H1 (cell line): ENCODE results near the gene CEP70. TPM values are rescaled to one million over a fixed set of nuclear protein-coding genes. Genes with fewer than 3 reads are reported as not detected.

Source experiments
- CTCF ChIA-PET: fragments of 300-600 bp; sonication (Branson Sonifier 250); formaldehyde crosslinking; loops from one replicate; lab custom pipeline; 2021; ENCODE audit not compliant: partially characterized antibody; lab: Charles Lee
- POLR2A ChIA-PET: fragments of 300-600 bp; sonication (Branson Sonifier 250); formaldehyde crosslinking; loops from one replicate; lab custom pipeline; 2021; ENCODE audit warnings: inconsistent platforms; ENCODE audit not compliant: partially characterized antibody; lab: Charles Lee
- DNase-seq, 2 experiments: peaks; one replicate each; pipeline versions ENCODE4 v3.0.0 to v3.0.0-alpha.2; 2010 to 2022; ENCODE audit warnings: low spot score in 2 of 2, low read depth in 1 of 2, mixed read lengths in 1 of 2
- FAIRE-seq: peaks from 2 replicates; lab custom pipeline; 2011; peaks lifted over from hg19 to GRCh38; lab: Jason Lieb, UNC
- H2AFZ ChIP-seq: 2 replicates; pipeline ENCODE4 v1.8.1; 2012; ENCODE audit warnings: low read length, inconsistent platforms
- H2AK5ac ChIP-seq: 2 replicates; pipeline ENCODE4 v1.6.1; 2013; ENCODE audit warnings: low read depth, low read length
- H2BK120ac ChIP-seq: replicated peaks from 2 replicates; pipeline ENCODE3; 2013; ENCODE audit warnings: low read depth, low read length, inconsistent platforms
- H2BK12ac ChIP-seq: 2 replicates; pipeline ENCODE4 v1.6.1; 2013; ENCODE audit warnings: low read depth, low read length
- H2BK15ac ChIP-seq: 2 replicates; pipeline ENCODE4 v1.6.1; 2013; ENCODE audit warnings: low read length
- H2BK20ac ChIP-seq: 2 replicates; pipeline ENCODE4 v1.6.1; 2013; ENCODE audit warnings: low read length
- H2BK5ac ChIP-seq: 2 replicates; pipeline ENCODE4 v1.6.1; 2013; ENCODE audit warnings: low read depth, low read length
- H3K14ac ChIP-seq: 2 replicates; pipeline ENCODE4 v1.6.1; 2013; ENCODE audit warnings: inconsistent platforms; ENCODE audit not compliant: insufficient read length
- H3K18ac ChIP-seq: 2 replicates; pipeline ENCODE4 v1.6.1; 2013; ENCODE audit warnings: low read length; ENCODE audit errors: extremely low read depth
- H3K23ac ChIP-seq: 2 replicates; pipeline ENCODE4 v1.6.1; 2013; ENCODE audit warnings: inconsistent platforms; ENCODE audit not compliant: insufficient read length
- H3K23me2 ChIP-seq: 2 replicates; pipeline ENCODE4 v1.6.1; 2013; ENCODE audit warnings: low read depth, low read length
- H3K27ac ChIP-seq: 2 replicates; pipeline ENCODE4 v1.6.1; 2011; ENCODE audit warnings: low read depth, low read length, inconsistent platforms
- H3K27me3 ChIP-seq, 4 experiments: replicated peaks in 1 of 4; 1 replicate in 1 of 4; 2 replicates in 3 of 4; pipeline versions ENCODE4 v1.6.1 to v1.8.1; 2011 to 2013; ENCODE audit warnings: low read length in 3 of 4, mild to moderate bottlenecking in 3 of 4, inconsistent platforms in 2 of 4, mixed read lengths in 2 of 4, moderate library complexity in 1 of 4; ENCODE audit not compliant: control insufficient read depth in 3 of 4, insufficient read depth in 3 of 4; ENCODE audit errors: extremely low read depth in 1 of 4
- H3K36me3 ChIP-seq, 4 experiments: 2 replicates each; pipeline versions ENCODE4 v1.6.1 to v1.8.1; 2011 to 2013; ENCODE audit warnings: mild to moderate bottlenecking in 4 of 4, low read length in 3 of 4, moderate library complexity in 2 of 4, control low read depth in 1 of 4, inconsistent platforms in 1 of 4; ENCODE audit not compliant: insufficient read depth in 4 of 4, control insufficient read depth in 2 of 4
- H3K4ac ChIP-seq: replicated peaks from 2 replicates; pipeline ENCODE3; 2013; ENCODE audit warnings: low read length, low read depth, mixed read lengths, inconsistent platforms; ENCODE audit not compliant: insufficient read length
- H3K4me1 ChIP-seq, 4 experiments: replicated peaks in 1 of 4; 1 replicate in 1 of 4; 2 replicates in 3 of 4; pipeline versions ENCODE4 v1.6.1 to v1.8.1; 2011 to 2013; ENCODE audit warnings: low read length in 3 of 4, inconsistent platforms in 2 of 4, mixed read lengths in 1 of 4; ENCODE audit not compliant: insufficient read depth in 4 of 4, control insufficient read depth in 3 of 4
- H3K4me2 ChIP-seq, 2 experiments: 2 replicates each; pipeline versions ENCODE4 v1.6.1 to v1.8.1; 2011 to 2013; ENCODE audit warnings: low read depth in 2 of 2, low read length in 2 of 2, control low read depth in 1 of 2, inconsistent platforms in 1 of 2, mild to moderate bottlenecking in 1 of 2; ENCODE audit not compliant: insufficient read depth in 1 of 2
- H3K4me3 ChIP-seq, 4 experiments: fragments of 200-600, 300-600 bp in 1 of 4; sonication (generic), shearing (Covaris generic), sonication (Bioruptor Twin) in 1 of 4; 2 replicates each; pipeline versions ENCODE4 v1.5.1 to v1.8.1; 2011 to 2016; ENCODE audit warnings: low read length in 4 of 4, low read depth in 3 of 4, control low read depth in 2 of 4, inconsistent platforms in 2 of 4, mild to moderate bottlenecking in 2 of 4, mixed read lengths in 1 of 4, moderate library complexity in 1 of 4; ENCODE audit not compliant: insufficient read depth in 2 of 4; ENCODE audit errors: extremely low read depth in 1 of 4
- H3K56ac ChIP-seq: replicated peaks from 2 replicates; pipeline ENCODE3; 2013; ENCODE audit warnings: low read depth, mild to moderate bottlenecking, mixed read lengths, low read length, inconsistent platforms; ENCODE audit not compliant: insufficient read length
- H3K79me1 ChIP-seq: 2 replicates; pipeline ENCODE4 v1.6.1; 2013; ENCODE audit warnings: low read depth, low read length, control low read depth
- H3K79me2 ChIP-seq, 2 experiments: 2 replicates each; pipeline versions ENCODE4 v1.6.1 to v1.8.1; 2012 to 2013; ENCODE audit warnings: low read length in 2 of 2, mild to moderate bottlenecking in 2 of 2, inconsistent platforms in 1 of 2; ENCODE audit not compliant: insufficient read depth in 2 of 2, control insufficient read depth in 1 of 2
- H3K9ac ChIP-seq, 4 experiments: replicated peaks in 1 of 4; 1 replicate in 1 of 4; 2 replicates in 3 of 4; pipeline versions ENCODE4 v1.6.1 to v1.8.1; 2011 to 2013; ENCODE audit warnings: low read depth in 3 of 4, low read length in 3 of 4, control low read depth in 2 of 4, mild to moderate bottlenecking in 2 of 4, moderate library complexity in 2 of 4, inconsistent platforms in 1 of 4; ENCODE audit errors: extremely low read depth in 1 of 4
- H3K9me3 ChIP-seq, 2 experiments: 2 replicates each; pipeline versions ENCODE4 v1.6.1 to v1.8.1; 2012 to 2013; ENCODE audit warnings: mild to moderate bottlenecking in 2 of 2, moderate library complexity in 2 of 2, control low read depth in 1 of 2, inconsistent platforms in 1 of 2, low read depth in 1 of 2, low read length in 1 of 2, mixed read lengths in 1 of 2; ENCODE audit not compliant: insufficient read depth in 2 of 2
- H4K20me1 ChIP-seq, 2 experiments: replicated peaks in 1 of 2; 2 replicates each; pipeline versions ENCODE3 to v1.8.1; 2011 to 2013; ENCODE audit warnings: inconsistent platforms in 2 of 2, low read length in 2 of 2, mild to moderate bottlenecking in 1 of 2; ENCODE audit not compliant: insufficient read depth in 2 of 2, control insufficient read depth in 1 of 2
- H4K5ac ChIP-seq: 2 replicates; pipeline ENCODE4 v1.6.1; 2013; ENCODE audit warnings: low read length, low read depth, mixed read lengths, inconsistent platforms; ENCODE audit not compliant: insufficient read length
- H4K8ac ChIP-seq: 2 replicates; pipeline ENCODE4 v1.8.0; 2013; ENCODE audit warnings: mild to moderate bottlenecking, moderate library complexity, low read length, inconsistent platforms; ENCODE audit not compliant: insufficient read depth; ENCODE audit errors: extremely low read depth
- H4K91ac ChIP-seq: replicated peaks from 2 replicates; pipeline ENCODE3; 2013; ENCODE audit warnings: low read length, mixed read lengths, inconsistent platforms; ENCODE audit not compliant: insufficient read length
- KDM5A ChIP-seq: fragments of 200-600 bp; IDR thresholded peaks from 2 replicates; pipeline ENCODE4 v1.7.1; 2012; ENCODE audit warnings: mild to moderate bottlenecking, low read length, inconsistent platforms, mixed read lengths
- SRF ChIP-seq: IDR thresholded peaks from 2 replicates; pipeline ENCODE4 v1.6.1; 2011; ENCODE audit warnings: mild to moderate bottlenecking, low read depth, low read length, moderate library complexity
- WGBS, 2 experiments: shearing (Covaris generic) in 1 of 2; methylation state at CpG; one replicate each; pipeline versions ENCODE4 v1.1.6 to v1.1.7; 2013 to 2015; ENCODE audit warnings: low lambda C conversion rate in 2 of 2, mixed read lengths in 2 of 2, inconsistent platforms in 1 of 2, low coverage in 1 of 2, missing lambda C conversion rate in 1 of 2; ENCODE audit not compliant: insufficient replicate concordance in 2 of 2, insufficient coverage in 1 of 2, insufficient read length in 1 of 2; ENCODE audit errors: extremely low coverage in 1 of 2, missing lambda C conversion rate in 1 of 2; 5-methylcytosine and 5-hydroxymethylcytosine counted together
- long read RNA-seq, 2 experiments: library from RNA in 1 of 2; library from capped mRNA in 1 of 2; stranded (forward); transcript quantifications; one replicate each; pipeline ENCODE4 v2.0.0, GENCODE V29; 2021; ENCODE audit warnings: inconsistent platforms in 1 of 2
- polyA minus RNA-seq, 3 experiments: library from RNA; depleted of rRNA, polyadenylated mRNA; stranded (reverse); fragments of >200 nt; gene quantifications; 1 replicate in 2 of 3; 2 replicates in 1 of 3; pipeline ENCODE4 v1.2.3, GENCODE V29; 2011
- polyA plus RNA-seq, 7 experiments: library from polyadenylated mRNA; depleted of rRNA in 3 of 7; stranded (reverse) in 5 of 7; unstranded in 2 of 7; fragments of >200 nt in 5 of 7; fragments of 200-250 nt in 2 of 7; gene quantifications; 1 replicate in 5 of 7; 2 replicates in 1 of 7; 4 replicates in 1 of 7; pipeline versions ENCODE4 v1.2.1 to v1.2.3, GENCODE V29; 2011 to 2013; ENCODE audit warnings: missing spikeins in 2 of 7, mixed read lengths in 2 of 7
- total RNA-seq: library from RNA; stranded (reverse); fragmentation: NEBNext Ultra II Directional; extraction: Animal tissue kit (Norgen Biotek cat#: 25700); gene quantifications from 2 replicates; pipeline ENCODE4 v1.2.1, GENCODE V29; 2021
- TF ChIP-seq, protein P1 (sequence below): IDR thresholded peaks from 2 replicates; pipeline ENCODE4 v1.6.1; 2012; ENCODE audit warnings: low read length, inconsistent platforms

Gene CEP70, protein sequence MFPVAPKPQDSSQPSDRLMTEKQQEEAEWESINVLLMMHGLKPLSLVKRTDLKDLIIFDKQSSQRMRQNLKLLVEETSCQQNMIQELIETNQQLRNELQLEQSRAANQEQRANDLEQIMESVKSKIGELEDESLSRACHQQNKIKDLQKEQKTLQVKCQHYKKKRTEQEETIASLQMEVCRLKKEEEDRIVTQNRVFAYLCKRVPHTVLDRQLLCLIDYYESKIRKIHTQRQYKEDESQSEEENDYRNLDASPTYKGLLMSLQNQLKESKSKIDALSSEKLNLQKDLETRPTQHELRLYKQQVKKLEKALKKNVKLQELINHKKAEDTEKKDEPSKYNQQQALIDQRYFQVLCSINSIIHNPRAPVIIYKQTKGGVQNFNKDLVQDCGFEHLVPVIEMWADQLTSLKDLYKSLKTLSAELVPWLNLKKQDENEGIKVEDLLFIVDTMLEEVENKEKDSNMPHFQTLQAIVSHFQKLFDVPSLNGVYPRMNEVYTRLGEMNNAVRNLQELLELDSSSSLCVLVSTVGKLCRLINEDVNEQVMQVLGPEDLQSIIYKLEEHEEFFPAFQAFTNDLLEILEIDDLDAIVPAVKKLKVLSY
- 23.6 and 26.2 TPM in 2 replicates for total RNA-seq
- 2.8 and 3.9 TPM in 2 replicates for polyA plus RNA-seq (2011; rRNA removed)
- 10.2 TPM for polyA plus RNA-seq (2011; cell fraction: cytosol; rRNA removed)
- polyA plus RNA-seq (2011; cell fraction: nucleus; rRNA removed) = 4.0 TPM
- 13.1 to 29.7 TPM (median 15.8 TPM) in 4 replicates for polyA plus RNA-seq (2012, experiment 1 of 2)
- polyA plus RNA-seq (2012, experiment 2 of 2) = 1.2 TPM
- polyA plus RNA-seq (2013, experiment 1 of 2) = 21.2 TPM
- 21.5 TPM for polyA plus RNA-seq (2013, experiment 2 of 2)
- 12.2 and 18.3 TPM in 2 replicates for polyA minus RNA-seq (2011; rRNA and poly(A)+ RNA removed)
- 10.9 TPM for polyA minus RNA-seq (2011; cell fraction: cytosol; rRNA and poly(A)+ RNA removed)
- 38.0 TPM for polyA minus RNA-seq (2011; cell fraction: nucleus; rRNA and poly(A)+ RNA removed)
- long read RNA-seq, experiment 1, partial matches to known transcripts = 6 of 10 reads
- long read RNA-seq, experiment 1, other reads (novel, unspliced or antisense) = 1 of 10 reads
- long read RNA-seq, experiment 2, partial matches to known transcripts = 4 of 19 reads
- long read RNA-seq, experiment 2, other reads (novel, unspliced or antisense) = 10 of 19 reads

GRCh38 chr3:138594150-138594934, at the start of gene CEP70:
Gene CEP70 (minus strand): TSS chr3:138594260. CDS start chr3:138572927, 21,333 bp downstream.
- H2BK12ac ChIP-seq = peak within 1 kb of the TSS; percentile 62; the same call in 1 of the 2 replicates
- 2% methylated on average over 49 of the region's 52 CpGs; no CpG with 5 or more reads in 1 of the 2 experiments for WGBS, 2 experiments
- H3K4me2 ChIP-seq = peak within 1 kb of the TSS; percentile 62 to 98
- H3K56ac ChIP-seq = no peak within 1 kb of the TSS
- ChIA-PET CTCF (interaction anchor here (0.6 to 5.1 kb wide), 58 partner anchors 8 to 789 kb away, joined by 3 to 80 read pairs (median 4); partner anchors contain the start of gene ESYT3), POLR2A (interaction anchor here (1.1 to 3.4 kb wide), 5 partner anchors 14 to 353 kb away, joined by 3 to 16 read pairs (median 5); partner anchors contain the start of genes FAIM, FOXL2 and FOXL2NB)
- H2AFZ ChIP-seq = peak within 1 kb of the TSS; percentile 84
- no peak within 1 kb of the TSS for H4K91ac ChIP-seq
- H3K4me3 ChIP-seq = peak within 1 kb of the TSS; percentile 70 to 82 (median 78)
- H3K9me3 ChIP-seq = peaks cover 5 to 7% of the 10 kb centered on the region in 2 experiments; a peak in 1 of 4 replicates
- peak; percentile 96 for FAIRE-seq
- H2BK120ac ChIP-seq = peak within 1 kb of the TSS; percentile 80
- H3K18ac ChIP-seq = peak within 1 kb of the TSS; percentile 92
- H2BK15ac ChIP-seq = peak within 1 kb of the TSS; percentile 74; the same call in 1 of the 2 replicates
- peaks cover 7% of the 10 kb centered on the region; the same call in 1 of the 2 replicates for H3K23me2 ChIP-seq
- no peak within 1 kb of the TSS for H2BK20ac ChIP-seq
- no peaks in the 10 kb centered on the region for H3K79me1 ChIP-seq
- H3K4ac ChIP-seq = no peak within 1 kb of the TSS
- H3K79me2 ChIP-seq = 0 out of 4 replicates have a peak, but pooled peaks cover 0 to 5% of the 10 kb centered on the region in 2 experiments
- H3K23ac ChIP-seq = no peak within 1 kb of the TSS
- H2AK5ac ChIP-seq = no peak within 1 kb of the TSS
- DNase-seq = peak; percentile 85 to 96
- H4K20me1 ChIP-seq = no peaks in the 10 kb centered on the region
- H3K27me3 ChIP-seq = no peaks in the 10 kb centered on the region
- peaks cover 0 to 5% (median 0%) of the 10 kb centered on the region in 4 experiments; a peak in 1 of 8 replicates for H3K36me3 ChIP-seq
- peak within 1 kb of the TSS in 3 of 4 experiments; percentile 39 to 87 (median 54); a peak in 6 of 7 replicates for H3K9ac ChIP-seq
- peaks cover 0 to 5% (median 3%) of the 10 kb centered on the region in 4 experiments; a peak in 3 of 7 replicates for H3K4me1 ChIP-seq
- H3K14ac ChIP-seq = no peak within 1 kb of the TSS
- peak within 1 kb of the TSS; percentile 80 for H2BK5ac ChIP-seq
- H3K27ac ChIP-seq = peak within 1 kb of the TSS; percentile 54; the same call in 1 of the 2 replicates
- H4K5ac ChIP-seq = peak within 1 kb of the TSS; percentile 16
- H4K8ac ChIP-seq = peak within 1 kb of the TSS; percentile 62; the same call in 1 of the 2 replicates
- TF ChIP-seq SRF = peak; percentile 88
- TF ChIP-seq, protein P1, sequence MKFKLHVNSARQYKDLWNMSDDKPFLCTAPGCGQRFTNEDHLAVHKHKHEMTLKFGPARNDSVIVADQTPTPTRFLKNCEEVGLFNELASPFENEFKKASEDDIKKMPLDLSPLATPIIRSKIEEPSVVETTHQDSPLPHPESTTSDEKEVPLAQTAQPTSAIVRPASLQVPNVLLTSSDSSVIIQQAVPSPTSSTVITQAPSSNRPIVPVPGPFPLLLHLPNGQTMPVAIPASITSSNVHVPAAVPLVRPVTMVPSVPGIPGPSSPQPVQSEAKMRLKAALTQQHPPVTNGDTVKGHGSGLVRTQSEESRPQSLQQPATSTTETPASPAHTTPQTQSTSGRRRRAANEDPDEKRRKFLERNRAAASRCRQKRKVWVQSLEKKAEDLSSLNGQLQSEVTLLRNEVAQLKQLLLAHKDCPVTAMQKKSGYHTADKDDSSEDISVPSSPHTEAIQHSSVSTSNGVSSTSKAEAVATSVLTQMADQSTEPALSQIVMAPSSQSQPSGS = no peak
- TF ChIP-seq KDM5A = peak; percentile 71; the same call in 1 of the 2 replicates
